K562 (cell line): ENCODE data around the gene FANCC. TPM values are rescaled to one million over a fixed set of nuclear protein-coding genes. Genes with fewer than 3 reads are reported as not detected.

ENCODE experiments used
- RERE ChIP-seq: sonication (generic); formaldehyde crosslinking; IDR thresholded peaks from 2 replicates; pipeline ENCODE4 v1.8.0; 2023; ENCODE audit warnings: missing genetic modification reagents, mild to moderate bottlenecking, borderline replicate concordance
- SRSF3 ChIP-seq: fragments of 200-400 bp; formaldehyde crosslinking; IDR thresholded peaks from 2 replicates; pipeline ENCODE4 v1.6.1; 2016; ENCODE audit warnings: mild to moderate bottlenecking, low read length, moderate library complexity; ENCODE audit not compliant: insufficient read depth
- ZNF318 ChIP-seq, 2 experiments: fragments of 450-650 bp; IDR thresholded peaks; 2 replicates each; pipeline ENCODE4 v1.6.1; 2016; ENCODE audit warnings: mild to moderate bottlenecking in 2 of 2, borderline replicate concordance in 1 of 2, low read depth in 1 of 2, moderate library complexity in 1 of 2
- polyA plus RNA-seq, 8 experiments: library from polyadenylated mRNA; depleted of rRNA in 4 of 8; stranded (reverse) in 5 of 8; unstranded in 3 of 8; fragments of >200 nt; fragmentation: Nextera tagmentation in 2 of 8; fragmentation: Illumina TruSeq in 1 of 8; extraction: Ambion mirVana in 2 of 8; extraction: Trizol in 1 of 8; gene quantifications; 2 replicates each; pipeline versions ENCODE4 v1.2.1 to v1.2.3, GENCODE V29; 2011 to 2014; ENCODE audit warnings: inconsistent platforms in 1 of 8, missing spikeins in 1 of 8
- total RNA-seq, 7 experiments: library from RNA; depleted of rRNA in 6 of 7; stranded (reverse); fragments of >200 nt in 6 of 7; fragmentation: Illumina TruSeq in 2 of 7; extraction: Trizol in 2 of 7; gene quantifications; 2 replicates each; pipeline versions ENCODE4 v1.2.1 to v1.2.3, GENCODE V29; 2011 to 2021; ENCODE audit warnings: low replicate concordance in 1 of 7

FANCC gene
- total and polyA plus RNA-seq, 9 of the 15 experiments (the other 6 are each of a cell fraction or from before 2014, with no cell fraction given) = 4.6 to 18.4 (median 14.2) TPM

- TF ChIP-seq RERE (CRISPR knock-in tag) (no peak), ZNF318 (IDR thresholded peaks at IDR 0.05; ENCODE audit: borderline replicate concordance in 1 of 2, low read depth in 1 of 2) (no peak), SRSF3 (no peak)
Measured at GRCh38 chr9:95061916-95062595, 255.5 kb downstream of the FANCC start (continued).
